Medulla oblongata (tissue), 1 donor: Measurements from ENCODE around the gene CFAP74.
"Not testable (repeated sequence)": the region's sequence is repeated elsewhere in the genome, so short reads cannot be mapped to it uniquely, and the experiment has no call there.

Experiments used
- DNase-seq: peaks from one replicate; pipeline ENCODE4 v3.0.0-alpha.2; 2015; ENCODE audit errors: extremely low spot score

CFAP74 gene

DNA sequence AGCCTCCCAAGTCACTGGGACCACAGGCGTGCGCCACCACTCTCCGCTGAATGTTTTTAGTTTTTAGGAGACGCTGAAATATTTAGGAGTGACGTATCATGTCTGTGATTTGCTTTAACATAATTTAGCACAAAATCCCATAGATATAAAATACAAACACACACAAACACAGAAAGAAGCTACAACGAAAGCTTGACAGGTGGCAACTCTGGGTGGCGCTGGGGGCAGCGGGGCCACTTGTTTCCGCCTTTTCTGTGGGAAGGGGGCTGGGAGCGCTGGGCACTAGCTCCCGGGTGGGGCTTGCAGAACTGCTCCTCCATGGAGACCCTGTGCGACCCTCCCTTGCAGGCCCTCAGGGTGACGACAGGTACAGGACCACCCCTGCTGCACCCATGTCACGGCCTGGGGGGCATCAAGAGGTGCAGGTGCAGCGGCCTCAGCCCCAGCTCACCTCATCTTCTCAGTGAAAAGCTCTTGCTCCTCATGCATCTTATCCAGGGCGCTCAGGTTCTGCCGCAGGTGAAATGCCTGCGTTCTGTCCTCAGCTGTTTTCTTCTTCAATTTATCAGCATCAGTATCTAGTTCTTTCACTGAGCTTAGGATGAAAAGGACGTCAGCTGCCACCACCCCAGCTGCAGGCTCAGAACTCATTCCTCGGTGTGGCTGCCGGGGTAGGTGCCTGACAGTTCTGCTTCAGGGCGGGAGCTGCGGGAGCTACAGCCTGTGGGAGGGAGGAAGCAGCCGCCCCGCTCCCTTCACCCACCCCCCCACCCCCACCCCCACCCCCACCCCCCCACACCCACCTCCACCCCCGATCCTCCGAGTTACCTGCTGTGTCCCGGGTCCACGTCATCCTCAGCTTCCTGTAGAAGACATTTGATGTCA, 15.3 kb downstream of the CFAP74 start:
- DNase-seq: no peak

DNA sequence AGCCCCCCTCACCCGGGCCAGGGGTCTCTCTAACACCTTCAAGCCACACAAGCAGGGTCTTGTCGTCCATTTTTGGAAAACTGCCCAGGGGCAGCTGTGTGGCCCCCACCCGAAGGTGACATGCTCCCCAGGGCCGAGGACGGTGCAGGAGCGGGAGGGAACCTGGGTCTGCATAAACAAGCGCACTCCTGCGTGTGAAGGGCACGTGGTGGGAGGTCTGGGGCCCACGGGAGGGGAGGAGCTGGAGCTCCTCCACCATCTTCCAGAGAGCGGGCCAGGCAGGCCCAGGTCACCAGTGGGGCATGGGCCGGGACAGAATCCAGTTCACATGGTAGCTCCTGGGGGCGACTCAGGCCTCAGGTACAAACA, 16.5 kb downstream of the CFAP74 start:
- DNase-seq: no peak

GRCh38 chr1:1986451-1987141, 17.0 kb downstream of the CFAP74 start:
- DNase-seq: no peak

- DNase-seq: no peak
Observed at GRCh38 chr1:1985375-1986050, 18.1 kb downstream of the CFAP74 start.

GRCh38 chr1:1984560-1985070, 19.0 kb downstream of the CFAP74 start:
- DNase-seq: no peak

- DNase-seq: no peak
Observed at GRCh38 chr1:1982379-1983232, 21.0 kb downstream of the CFAP74 start.

- not testable (repeated sequence) for DNase-seq
Observed at GRCh38 chr1:1981631-1982327, 21.8 kb downstream of the CFAP74 start.

- DNase-seq: no peak
Observed at GRCh38 chr1:1981142-1981500, 22.5 kb downstream of the CFAP74 start.

- DNase-seq: no peak
Observed at GRCh38 chr1:1980467-1981141, 23.0 kb downstream of the CFAP74 start.

DNA sequence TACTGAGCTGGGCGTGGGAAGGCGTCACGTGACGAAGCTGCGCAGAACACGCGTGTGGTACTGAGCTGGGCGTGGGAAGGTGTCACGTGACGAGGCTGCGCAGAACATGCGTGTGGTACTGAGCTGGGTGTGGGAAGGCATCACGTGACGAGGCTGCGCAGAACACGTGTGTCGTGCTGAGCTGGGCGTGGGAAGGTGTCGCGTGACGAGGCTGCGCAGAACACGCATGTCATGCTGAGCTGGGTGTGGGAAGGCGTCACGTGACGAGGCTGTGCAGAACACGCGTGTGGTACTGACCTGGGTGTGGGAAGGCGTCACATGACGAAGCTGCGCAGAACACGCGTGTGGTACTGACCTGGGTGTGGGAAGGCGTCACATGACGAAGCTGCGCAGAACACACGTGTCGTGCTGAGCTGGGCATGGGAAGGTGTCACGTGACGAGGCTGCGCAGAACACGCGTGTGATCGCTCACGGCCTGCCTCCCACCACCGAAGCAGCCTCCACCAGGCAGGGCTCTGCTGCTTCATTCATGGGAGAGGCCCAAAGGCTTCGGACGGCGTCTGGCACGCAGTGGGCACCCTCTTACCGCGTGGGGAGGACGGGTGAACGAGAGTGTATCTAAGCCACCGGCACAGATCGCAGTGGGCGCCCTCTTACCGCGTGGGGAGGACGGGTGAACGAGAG, 24.0 kb downstream of the CFAP74 start:
- DNase-seq: no peak

GRCh38 chr1:1978690-1979481, 24.7 kb downstream of the CFAP74 start:
- DNase-seq: not testable (repeated sequence)

- no peak for DNase-seq
Observed at GRCh38 chr1:1978108-1978507, 25.5 kb downstream of the CFAP74 start.

- DNase-seq: no peak
Observed at GRCh38 chr1:1976031-1976430, 27.6 kb downstream of the CFAP74 start.

GRCh38 chr1:1975535-1975934, 28.1 kb downstream of the CFAP74 start:
- no peak for DNase-seq

DNA sequence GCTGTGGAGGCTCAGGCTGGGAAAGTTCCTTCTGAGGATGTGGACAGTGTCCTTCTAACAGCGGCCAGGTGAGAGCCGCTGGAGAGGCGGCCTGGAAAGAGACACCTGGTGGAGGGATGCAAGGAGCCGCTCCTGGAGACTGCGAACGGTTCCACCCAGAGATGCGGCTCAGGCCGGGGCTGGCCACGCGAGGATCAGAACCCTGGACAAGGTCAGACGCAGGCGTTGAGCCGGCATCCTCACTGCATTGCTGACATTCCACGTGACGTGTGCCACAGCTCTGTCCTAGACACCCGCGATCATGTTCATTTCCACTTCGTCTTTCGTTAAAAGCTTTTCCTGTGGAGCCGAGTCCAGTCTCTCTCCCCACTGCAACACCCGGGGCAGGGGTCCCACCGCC, 28.8 kb downstream of the CFAP74 start:
- DNase-seq: no peak

DNA sequence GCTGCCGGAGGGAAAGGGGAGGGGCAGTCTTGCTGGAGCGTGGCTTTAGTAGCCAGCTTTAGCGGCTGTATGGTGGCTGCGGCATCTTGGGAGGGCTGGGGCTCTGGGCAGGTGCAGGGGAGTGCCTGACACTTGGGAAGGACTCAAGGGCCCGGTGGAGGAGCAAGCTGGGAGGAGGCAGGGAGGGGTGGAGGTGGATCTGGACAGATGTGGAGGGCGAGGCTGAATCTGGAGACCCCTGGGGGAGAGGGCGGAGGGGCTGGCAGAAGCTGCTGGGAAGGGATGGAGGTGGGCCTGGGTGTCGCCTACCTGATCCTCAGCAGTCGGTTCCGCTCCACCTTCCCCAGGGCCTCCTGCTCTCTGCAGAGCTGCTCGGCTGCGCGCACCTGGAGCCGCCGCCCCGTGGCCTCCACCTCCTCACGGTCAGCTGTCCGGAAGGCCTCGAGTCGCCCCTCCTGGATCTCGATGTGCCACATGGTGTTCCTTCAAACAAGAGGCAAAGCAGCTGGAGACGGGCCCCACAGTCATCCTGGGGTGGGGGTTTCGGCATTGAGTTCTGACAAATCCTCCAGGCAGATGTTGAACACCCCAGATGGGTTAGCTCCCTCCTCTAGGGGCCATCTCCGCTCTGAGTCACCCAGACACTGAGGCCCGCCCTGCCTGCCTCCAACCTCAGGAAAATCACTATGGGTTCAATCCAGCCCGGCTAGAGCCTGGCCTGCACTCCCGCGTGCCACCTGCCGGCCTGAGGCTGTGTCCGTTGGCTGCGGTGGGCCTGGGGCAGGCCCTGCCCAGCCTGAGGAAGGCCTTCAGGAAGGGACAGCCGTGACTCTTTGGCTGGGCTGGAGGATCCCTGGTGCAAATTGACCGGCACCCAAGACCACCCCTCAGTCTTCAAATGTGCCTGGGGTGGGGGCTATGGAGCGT, 29.6 kb downstream of the CFAP74 start:
- DNase-seq: no peak

DNA sequence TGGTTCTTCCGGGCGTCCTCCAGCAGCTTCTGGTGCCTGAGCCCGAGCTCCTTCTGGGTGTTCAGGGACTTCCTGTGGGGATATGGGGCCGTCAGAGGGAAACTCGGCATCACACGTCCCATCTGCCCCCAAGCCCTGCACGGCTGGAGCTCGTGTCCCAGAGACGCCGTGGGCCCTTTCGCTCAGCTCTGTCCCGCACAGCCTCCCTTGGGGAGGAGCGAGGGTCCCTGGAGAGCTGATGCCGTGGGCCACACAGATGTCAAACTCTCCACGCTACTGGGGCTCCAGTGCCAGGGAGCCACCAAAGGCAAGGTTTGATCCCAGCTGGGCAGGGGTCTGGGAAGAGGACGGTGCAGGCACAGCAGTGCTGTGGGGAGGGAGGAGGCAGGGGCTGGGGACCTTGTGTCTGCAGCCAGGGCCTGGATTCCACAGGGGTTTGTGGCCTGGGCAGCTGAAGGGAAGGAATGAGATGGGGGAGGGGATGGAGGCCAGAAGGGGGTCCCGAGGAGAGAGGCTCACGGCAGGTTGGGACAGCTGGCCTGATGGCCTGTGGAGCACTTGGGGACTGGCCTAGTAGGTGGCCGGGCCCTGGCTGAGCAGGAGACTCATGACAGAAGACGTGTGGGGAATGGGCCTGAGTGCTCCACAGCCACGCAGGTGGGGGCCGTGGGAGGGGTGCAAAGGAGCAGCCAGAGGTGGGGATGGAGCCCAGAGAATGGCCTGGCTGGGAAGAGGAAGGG, 30.4 kb downstream of the CFAP74 start:
- no peak for DNase-seq
